Measurements from ENCODE around the gene CHRNA3.

The CHRNA3 gene

DNA sequence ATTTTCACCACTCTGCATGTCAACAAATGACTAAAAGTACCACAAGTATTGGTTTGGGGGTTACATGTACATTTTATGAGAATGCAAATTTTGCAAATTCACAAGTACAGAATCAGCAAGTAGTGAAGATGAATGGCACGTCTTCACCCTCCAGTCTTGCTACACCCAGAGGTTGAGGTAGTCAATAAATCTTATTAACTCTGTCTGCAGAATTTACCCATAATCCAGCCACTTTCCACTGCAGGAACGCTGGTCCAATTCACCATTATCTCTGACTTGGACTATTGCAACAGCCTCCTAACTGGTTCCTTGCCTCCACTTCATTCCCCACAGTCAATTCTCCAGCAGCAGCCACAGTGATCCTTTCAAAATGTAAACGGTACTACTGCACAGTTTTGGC lies 70.0 kb downstream of the CHRNA3 start:
- no peak for DNase-seq

- DNase-seq, result no peak
These were observed 70.6 kb downstream of the CHRNA3 start for GRCh38 chr15:78550194-78550593.

All from activated effector memory CD4-positive, alpha-beta T cell treated with anti-CD3 and anti-CD28 coated beads, Interleukin-2, amount 50 U/mL, for 16 hours (primary cell).